GM06990 (cell line): Measurements from ENCODE around the gene NFKBIB.

Source experiments
- DNase-seq: peaks from one replicate; pipeline ENCODE4 v3.0.0-alpha.2; 2011; ENCODE audit not compliant: insufficient read length; ENCODE audit errors: extremely low read depth
- H3K27me3 ChIP-seq: replicated peaks from 2 replicates; pipeline ENCODE4 v1.6.0; 2011; ENCODE audit warnings: low read length; ENCODE audit not compliant: control insufficient read depth, insufficient read depth
- H3K36me3 ChIP-seq: 2 replicates; pipeline ENCODE4 v1.5.1; 2011; ENCODE audit warnings: low read length; ENCODE audit not compliant: control insufficient read depth, insufficient read depth
- H3K4me3 ChIP-seq: replicated peaks from 2 replicates; pipeline ENCODE4 v1.5.1; 2011; ENCODE audit warnings: low read depth, mild to moderate bottlenecking, control low read depth, low read length
- CTCF ChIP-seq: IDR thresholded peaks from 2 replicates; pipeline ENCODE4 v1.5.1; 2011; ENCODE audit warnings: low read length, control low read depth, mild to moderate bottlenecking, inconsistent platforms; ENCODE audit not compliant: insufficient read depth, poor library complexity, severe bottlenecking

Gene NFKBIB

GRCh38 chr19:38929929-38930775, 30.4 kb downstream of the NFKBIB start, which contains the start of gene SARS2:
Gene SARS2, minus strand, starts transcription at chr19:38930763. Its CDS starts 27 bp downstream, at chr19:38930736.
- Histone ChIP-seq H3K4me3 (peak within 1 kb of the TSS; percentile 95), H3K27me3 (no peaks in the 10 kb centered on the region), H3K36me3 (peaks cover 13% of the 10 kb centered on the region)
- peak; percentile 100 for TF ChIP-seq CTCF
- no peak for DNase-seq

- peak within 1 kb of the TSS; percentile 95 for H3K4me3 ChIP-seq
- TF ChIP-seq CTCF, result no peak
- no peaks in the 10 kb centered on the region for H3K27me3 ChIP-seq
- DNase-seq, result peak; percentile 96
- peaks cover 9% of the 10 kb centered on the region for H3K36me3 ChIP-seq
These were observed 31.2 kb downstream of the NFKBIB start, which contains the start of gene MRPS12 for GRCh38 chr19:38930776-38931520. Gene MRPS12, plus strand, starts transcription at chr19:38930944. Its CDS starts 351 bp downstream, at chr19:38931295.

GRCh38 chr19:38931521-38931793, 31.7 kb downstream of the NFKBIB start:
- Histone ChIP-seq H3K36me3 (peaks cover 9% of the 10 kb centered on the region), H3K27me3 (no peaks in the 10 kb centered on the region), H3K4me3 (peak overlapping the region; percentile 95)
- no peak for TF ChIP-seq CTCF
- DNase-seq, result no peak

GRCh38 chr19:38932425-38933179, 32.8 kb downstream of the NFKBIB start:
- no peaks in the 10 kb centered on the region for H3K27me3 ChIP-seq
- DNase-seq, result no peak
- H3K4me3 ChIP-seq, result no peak overlapping the region
- TF ChIP-seq CTCF, result peak; percentile 49
- H3K36me3 ChIP-seq, result peaks cover 9% of the 10 kb centered on the region

GRCh38 chr19:38933544-38933943, 33.8 kb downstream of the NFKBIB start:
- H3K4me3 ChIP-seq, result no peak overlapping the region

More at GRCh38 chr19:38933544-38933943, 33.8 kb downstream of the NFKBIB start:
- no peak for DNase-seq
- Histone ChIP-seq H3K27me3 (no peaks in the 10 kb centered on the region), H3K36me3 (peaks cover 9% of the 10 kb centered on the region)
- no peak for TF ChIP-seq CTCF
